ENCODE measurements around the gene CRB2. TPM values are rescaled to one million over a fixed set of nuclear protein-coding genes. Genes with fewer than 3 reads are reported as not detected.

Gene CRB2
- polyA plus RNA-seq, 1 experiment: not detected

- Histone ChIP-seq H3K4me3 (ENCODE audit: low read depth, low read length) (no peak overlapping the region), H3K36me3 (ENCODE audit: control insufficient read depth, insufficient read depth, low read length) (no peaks in the 10 kb centered on the region), H3K27me3 (ENCODE audit: control insufficient read depth, insufficient read depth, low read length) (peaks cover 14% of the 10 kb centered on the region)
- POLR2A ChIA-PET: no interaction called here
- CTCF ChIA-PET: interaction anchor here (0.6 to 1.4 kb wide), 2 partner anchors 10 to 26 kb away, joined by 3 read pairs; no protein-coding TSS in a partner anchor
- TF ChIP-seq, protein P1, sequence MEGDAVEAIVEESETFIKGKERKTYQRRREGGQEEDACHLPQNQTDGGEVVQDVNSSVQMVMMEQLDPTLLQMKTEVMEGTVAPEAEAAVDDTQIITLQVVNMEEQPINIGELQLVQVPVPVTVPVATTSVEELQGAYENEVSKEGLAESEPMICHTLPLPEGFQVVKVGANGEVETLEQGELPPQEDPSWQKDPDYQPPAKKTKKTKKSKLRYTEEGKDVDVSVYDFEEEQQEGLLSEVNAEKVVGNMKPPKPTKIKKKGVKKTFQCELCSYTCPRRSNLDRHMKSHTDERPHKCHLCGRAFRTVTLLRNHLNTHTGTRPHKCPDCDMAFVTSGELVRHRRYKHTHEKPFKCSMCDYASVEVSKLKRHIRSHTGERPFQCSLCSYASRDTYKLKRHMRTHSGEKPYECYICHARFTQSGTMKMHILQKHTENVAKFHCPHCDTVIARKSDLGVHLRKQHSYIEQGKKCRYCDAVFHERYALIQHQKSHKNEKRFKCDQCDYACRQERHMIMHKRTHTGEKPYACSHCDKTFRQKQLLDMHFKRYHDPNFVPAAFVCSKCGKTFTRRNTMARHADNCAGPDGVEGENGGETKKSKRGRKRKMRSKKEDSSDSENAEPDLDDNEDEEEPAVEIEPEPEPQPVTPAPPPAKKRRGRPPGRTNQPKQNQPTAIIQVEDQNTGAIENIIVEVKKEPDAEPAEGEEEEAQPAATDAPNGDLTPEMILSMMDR (IDR thresholded peaks at IDR 0.05; ENCODE audit: insufficient read depth, low read depth, low read length): no peak
- no peak for DNase-seq (ENCODE audit: low read depth)
These were observed 32.6 kb upstream of the CRB2 start for GRCh38 chr9:123323196-123324013.

- ChIA-PET POLR2A (no interaction called here), CTCF (interaction anchor here (0.6 to 4.7 kb wide), 3 partner anchors 25 to 244 kb away, joined by 3 to 19 read pairs (median 3); no protein-coding TSS in a partner anchor)
- no peak for DNase-seq (ENCODE audit: low read depth)
- Histone ChIP-seq H3K4me3 (ENCODE audit: low read depth, low read length) (no peak overlapping the region), H3K36me3 (ENCODE audit: control insufficient read depth, insufficient read depth, low read length) (no peaks in the 10 kb centered on the region), H3K27me3 (ENCODE audit: control insufficient read depth, insufficient read depth, low read length) (peaks cover 9% of the 10 kb centered on the region)
- TF ChIP-seq, protein P1 (IDR thresholded peaks at IDR 0.05; ENCODE audit: insufficient read depth, low read depth, low read length): no peak
These were observed 31.2 kb upstream of the CRB2 start for GRCh38 chr9:123324767-123325183.

DNA sequence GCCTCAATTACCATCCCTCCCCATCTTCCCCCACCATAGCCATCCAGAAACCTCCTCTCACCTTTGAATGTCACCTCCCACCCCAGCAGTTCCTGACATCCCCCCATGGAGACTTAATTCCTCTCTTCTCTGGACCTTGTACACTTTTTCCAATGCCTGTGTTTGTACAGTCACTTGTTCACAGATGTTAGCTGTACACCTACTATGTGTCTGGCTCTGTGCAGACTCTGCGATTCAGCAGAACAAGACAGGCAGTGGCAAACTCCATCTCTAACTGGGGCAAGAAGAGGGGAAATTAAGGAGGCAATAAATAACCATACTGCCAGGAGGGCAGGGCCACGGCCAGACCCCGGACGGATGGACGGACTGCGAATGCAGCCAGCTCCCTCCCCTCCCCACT is 29.8 kb upstream of the CRB2 start:
- CTCF ChIA-PET: interaction anchor here (4.7 kb wide), 1 partner anchor 23 kb away, joined by 19 read pairs; no protein-coding TSS in a partner anchor

GRCh38 chr9:123326662-123327093 is 29.3 kb upstream of the CRB2 start:
- no peak for DNase-seq (ENCODE audit: low read depth)
- no peaks in the 10 kb centered on the region for H3K36me3 ChIP-seq (ENCODE audit: control insufficient read depth, insufficient read depth, low read length)
- no peak overlapping the region for H3K4me3 ChIP-seq (ENCODE audit: low read depth, low read length)
- CTCF ChIA-PET: interaction anchor here (1.3 to 4.7 kb wide), 2 partner anchors 23 to 27 kb away, joined by 4 to 19 read pairs; no protein-coding TSS in a partner anchor
- POLR2A ChIA-PET: no interaction called here
- TF ChIP-seq, protein P1 (IDR thresholded peaks at IDR 0.05; ENCODE audit: insufficient read depth, low read depth, low read length): no peak
- H3K27me3 ChIP-seq (ENCODE audit: control insufficient read depth, insufficient read depth, low read length): peaks cover 9% of the 10 kb centered on the region

More for the DNA sequence above, 29.8 kb upstream of the CRB2 start:
- TF ChIP-seq, protein P1 (IDR thresholded peaks at IDR 0.05; ENCODE audit: insufficient read depth, low read depth, low read length): no peak
- H3K27me3 ChIP-seq (ENCODE audit: control insufficient read depth, insufficient read depth, low read length): peaks cover 9% of the 10 kb centered on the region
- DNase-seq (ENCODE audit: low read depth): no peak
- H3K36me3 ChIP-seq (ENCODE audit: control insufficient read depth, insufficient read depth, low read length): no peaks in the 10 kb centered on the region
- no peak overlapping the region for H3K4me3 ChIP-seq (ENCODE audit: low read depth, low read length)
- POLR2A ChIA-PET: no interaction called here

DNA sequence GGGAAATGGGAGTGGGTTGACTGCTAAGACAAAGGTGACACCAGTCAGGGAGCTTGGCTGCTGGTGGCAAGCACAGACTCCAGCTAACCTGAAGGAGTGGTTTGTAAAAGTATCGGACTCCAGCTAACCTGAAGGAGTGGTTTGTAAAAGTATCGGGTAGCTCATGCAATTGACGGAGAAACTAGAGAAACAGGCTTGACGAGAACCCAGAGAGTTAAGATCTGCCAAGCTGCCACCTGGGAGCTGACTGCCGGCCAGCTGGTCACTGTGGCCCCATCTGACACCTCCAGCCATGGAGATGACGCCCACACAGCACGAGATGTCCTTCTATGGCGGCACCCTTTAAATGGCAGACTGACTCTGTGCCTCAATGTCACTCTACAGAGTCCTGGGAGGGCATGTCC is 28.3 kb upstream of the CRB2 start:
- TF ChIP-seq, protein P1 (IDR thresholded peaks at IDR 0.05; ENCODE audit: insufficient read depth, low read depth, low read length): no peak
- H3K36me3 ChIP-seq (ENCODE audit: control insufficient read depth, insufficient read depth, low read length): no peaks in the 10 kb centered on the region
- POLR2A ChIA-PET: no interaction called here
- peaks cover 6% of the 10 kb centered on the region for H3K27me3 ChIP-seq (ENCODE audit: control insufficient read depth, insufficient read depth, low read length)
- CTCF ChIA-PET: interaction anchor here (1.3 to 4.7 kb wide), 2 partner anchors 22 to 26 kb away, joined by 4 to 19 read pairs; no protein-coding TSS in a partner anchor
- no peak for DNase-seq (ENCODE audit: low read depth)
- H3K4me3 ChIP-seq (ENCODE audit: low read depth, low read length): no peak overlapping the region
